Posterior cingulate gyrus (tissue), 11 donors: ENCODE results near the gene EIF4E3.

Experiments used
- DNase-seq, 10 donors: peaks; one replicate each; pipeline versions ENCODE4 v3.0.0 to v3.0.0-alpha.2; 2020 to 2021; ENCODE audit warnings: mixed read lengths in 3 of 10
- intact Hi-C: fragments of 100-400 bp; cut with DNase I; formaldehyde crosslinking; loops from one replicate; pipeline ENCODE4 v1.15.1; 2023

EIF4E3 gene

DNA sequence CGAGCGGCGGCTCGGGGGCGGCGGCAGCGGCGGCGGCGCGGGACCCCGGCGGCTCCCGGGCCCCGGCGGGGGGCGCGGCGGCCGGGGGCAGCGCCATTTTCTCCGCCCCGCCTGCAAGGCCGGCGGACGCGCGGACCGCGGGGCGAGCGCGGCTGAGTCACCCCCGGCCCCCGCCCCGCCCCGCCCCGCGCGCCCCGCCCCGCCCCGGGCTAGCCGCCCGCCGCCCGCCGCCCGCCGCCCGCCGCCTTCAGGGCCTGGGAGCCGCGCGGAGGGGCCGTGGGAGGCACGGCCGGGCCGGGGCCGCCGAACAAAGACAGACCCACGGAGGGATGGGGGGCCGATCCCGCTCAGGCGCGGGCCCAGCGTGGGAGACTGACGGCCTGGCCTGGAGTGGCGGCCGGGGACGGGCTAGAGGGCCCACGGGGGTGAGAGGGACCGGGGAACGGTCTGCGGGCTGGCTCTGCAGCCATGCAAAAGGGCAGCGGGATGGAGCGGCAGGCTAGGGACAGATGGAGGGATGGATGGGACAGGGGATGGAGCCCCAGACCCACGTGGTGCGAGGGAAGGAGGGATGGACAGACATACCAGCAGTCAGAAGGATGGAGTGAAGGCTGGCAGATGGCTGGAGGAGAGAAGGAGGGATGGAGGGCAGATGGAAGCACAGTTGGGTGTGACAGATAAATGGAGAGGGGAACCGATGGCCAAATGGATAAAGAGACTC, at the start of gene EIF4E3:
TSS of gene EIF4E3 (minus strand) at position 132 of the 721 bp plus-strand sequence. CDS start at position 97, 35 bp downstream.
- intact Hi-C loops: loop anchor here (10.0 kb wide), 1 partner anchor 1359 kb away; no protein-coding TSS in a partner anchor
- DNase-seq: peak in 8 of 10 donors; percentile 17 to 89 (median 46)

DNA sequence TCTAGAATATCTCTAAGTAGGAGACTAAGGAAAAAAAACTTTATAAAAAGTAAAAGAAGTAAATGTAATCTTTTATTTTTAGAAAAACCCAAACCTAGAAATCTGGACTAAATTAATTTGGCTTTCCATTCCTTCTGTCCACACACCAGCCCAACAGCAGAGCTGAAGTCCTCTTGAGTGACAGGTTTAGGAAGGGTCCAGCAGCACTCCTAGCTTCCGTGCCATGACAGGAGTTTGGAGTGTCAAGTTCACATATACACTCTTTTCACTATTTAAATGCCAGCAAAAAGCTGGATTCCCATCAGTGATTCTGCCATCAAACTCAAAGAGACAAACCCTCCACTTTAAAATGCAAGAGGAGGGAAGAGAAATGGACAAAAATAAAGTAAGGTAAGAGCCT, 46.7 kb upstream of the EIF4E3 start:
- DNase-seq: no peak
- intact Hi-C loops: no loop called here

DNA sequence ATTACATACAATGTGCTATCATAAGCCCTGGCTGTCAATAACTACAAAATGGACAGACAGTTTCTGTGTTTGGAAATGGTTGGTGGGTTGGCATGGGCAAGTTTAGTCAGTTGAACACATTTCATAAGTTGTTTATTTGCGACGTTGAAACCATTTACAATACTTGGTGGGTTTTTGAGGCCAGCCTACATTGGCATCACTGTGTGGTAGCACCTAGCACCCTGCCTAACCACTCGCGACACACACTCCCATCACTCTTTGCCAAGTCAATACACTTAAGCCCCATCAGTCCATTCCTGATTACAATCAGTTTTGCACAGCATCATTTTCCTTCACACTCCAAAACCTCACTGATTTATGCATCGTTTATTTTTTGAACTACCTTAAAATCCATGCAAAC, 45.9 kb upstream of the EIF4E3 start:
- no peak for DNase-seq
- intact Hi-C loops: no loop called here

DNA sequence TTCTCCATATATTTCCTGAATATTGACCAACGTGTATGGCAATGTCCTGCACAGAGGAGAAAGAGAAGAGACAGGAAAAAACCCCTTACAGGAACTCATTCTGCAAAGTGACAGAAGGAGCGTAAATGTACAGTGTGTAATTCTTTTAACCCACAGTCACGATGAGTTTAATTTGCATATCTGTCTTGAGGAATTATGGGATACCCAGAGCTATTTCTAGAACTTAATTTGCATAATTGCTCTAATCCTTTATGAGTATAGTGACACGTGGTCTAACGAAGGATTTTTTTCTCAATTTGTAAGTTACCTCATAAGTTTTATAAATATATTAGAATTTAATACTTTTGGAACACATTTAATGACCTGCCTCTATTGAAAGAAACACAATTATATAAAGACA, 38.2 kb upstream of the EIF4E3 start:
- intact Hi-C loops: no loop called here
- DNase-seq: no peak

DNA sequence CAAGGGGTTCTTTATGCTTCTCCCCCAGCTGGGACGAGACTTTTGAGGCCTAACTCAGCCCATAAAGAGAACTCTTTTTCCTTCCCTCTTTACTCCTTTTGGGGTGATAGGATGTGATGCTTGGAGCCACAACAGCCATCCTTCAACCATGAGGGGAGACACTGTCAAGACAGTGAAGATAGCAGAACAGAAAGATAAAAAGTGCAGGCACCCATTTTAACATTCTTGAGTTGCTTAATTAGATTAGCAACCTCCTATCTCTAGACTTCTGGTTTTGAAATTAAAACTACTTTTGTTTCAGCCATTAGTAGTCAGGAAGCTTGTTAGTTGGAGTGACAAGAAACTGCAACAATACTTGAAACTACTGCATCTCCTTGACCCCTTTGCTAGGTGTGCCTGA, 34.9 kb upstream of the EIF4E3 start:
- DNase-seq: no peak

DNA sequence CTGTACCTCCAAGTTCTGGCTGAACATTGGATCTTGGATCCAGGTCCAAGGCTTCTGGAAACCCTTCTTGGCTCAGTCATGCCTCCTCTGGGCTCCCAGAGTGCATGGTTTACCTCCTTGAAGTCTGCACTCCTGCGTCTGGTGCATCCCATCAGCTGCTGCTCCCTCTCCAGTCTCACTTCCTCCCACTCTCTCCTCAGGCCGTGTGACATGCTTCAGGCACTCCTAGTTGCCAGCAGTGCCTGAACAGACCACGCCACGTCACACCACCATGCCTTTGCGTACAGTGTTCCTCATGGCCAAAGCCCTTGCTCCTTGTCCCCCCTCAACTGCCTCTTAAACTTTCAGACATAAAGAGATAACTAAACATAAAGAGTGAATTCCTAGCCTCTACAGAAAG, 34.2 kb upstream of the EIF4E3 start:
- intact Hi-C loops: no loop called here
- peak in 1 of 10 donors; percentile 68 for DNase-seq

More for the DNA sequence above, 34.9 kb upstream of the EIF4E3 start:
- intact Hi-C loops: no loop called here

DNA sequence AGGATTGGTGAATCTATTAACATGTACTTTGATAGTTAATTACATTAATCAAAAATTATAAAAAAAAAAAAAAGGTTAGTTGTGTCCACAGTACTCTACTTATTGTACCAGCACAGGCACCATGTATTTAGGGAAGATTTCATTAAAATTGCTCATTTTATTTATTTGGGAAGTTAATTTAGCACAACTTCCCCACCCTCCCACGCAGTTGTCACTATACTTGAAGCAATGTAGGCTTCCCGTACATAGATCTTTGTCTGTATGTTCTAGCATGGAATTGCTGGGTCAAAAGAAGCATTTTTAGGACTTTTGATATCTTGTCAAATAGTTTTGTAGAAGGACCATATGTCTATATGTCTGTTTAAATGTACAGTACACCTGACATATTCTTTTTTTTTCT, 32.9 kb upstream of the EIF4E3 start:
- intact Hi-C loops: no loop called here
- DNase-seq: no peak

DNA sequence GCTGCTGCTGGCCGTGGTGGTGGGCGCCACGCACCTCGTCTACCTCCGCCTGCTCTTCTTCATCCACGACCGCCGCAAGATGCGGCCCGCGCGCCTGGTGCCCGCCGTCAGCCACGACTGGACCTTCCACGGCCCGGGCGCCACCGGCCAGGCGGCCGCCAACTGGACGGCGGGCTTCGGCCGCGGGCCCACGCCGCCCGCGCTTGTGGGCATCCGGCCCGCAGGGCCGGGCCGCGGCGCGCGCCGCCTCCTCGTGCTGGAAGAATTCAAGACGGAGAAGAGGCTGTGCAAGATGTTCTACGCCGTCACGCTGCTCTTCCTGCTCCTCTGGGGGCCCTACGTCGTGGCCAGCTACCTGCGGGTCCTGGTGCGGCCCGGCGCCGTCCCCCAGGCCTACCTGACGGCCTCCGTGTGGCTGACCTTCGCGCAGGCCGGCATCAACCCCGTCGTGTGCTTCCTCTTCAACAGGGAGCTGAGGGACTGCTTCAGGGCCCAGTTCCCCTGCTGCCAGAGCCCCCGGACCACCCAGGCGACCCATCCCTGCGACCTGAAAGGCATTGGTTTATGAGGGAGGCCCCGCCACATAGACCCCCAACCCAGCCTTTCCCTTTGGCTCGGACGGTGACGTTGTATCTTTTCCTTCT, 29.5 kb upstream of the EIF4E3 start:
- peak in 2 of 10 donors; percentile 11 to 63 for DNase-seq
- intact Hi-C loops: no loop called here

DNA sequence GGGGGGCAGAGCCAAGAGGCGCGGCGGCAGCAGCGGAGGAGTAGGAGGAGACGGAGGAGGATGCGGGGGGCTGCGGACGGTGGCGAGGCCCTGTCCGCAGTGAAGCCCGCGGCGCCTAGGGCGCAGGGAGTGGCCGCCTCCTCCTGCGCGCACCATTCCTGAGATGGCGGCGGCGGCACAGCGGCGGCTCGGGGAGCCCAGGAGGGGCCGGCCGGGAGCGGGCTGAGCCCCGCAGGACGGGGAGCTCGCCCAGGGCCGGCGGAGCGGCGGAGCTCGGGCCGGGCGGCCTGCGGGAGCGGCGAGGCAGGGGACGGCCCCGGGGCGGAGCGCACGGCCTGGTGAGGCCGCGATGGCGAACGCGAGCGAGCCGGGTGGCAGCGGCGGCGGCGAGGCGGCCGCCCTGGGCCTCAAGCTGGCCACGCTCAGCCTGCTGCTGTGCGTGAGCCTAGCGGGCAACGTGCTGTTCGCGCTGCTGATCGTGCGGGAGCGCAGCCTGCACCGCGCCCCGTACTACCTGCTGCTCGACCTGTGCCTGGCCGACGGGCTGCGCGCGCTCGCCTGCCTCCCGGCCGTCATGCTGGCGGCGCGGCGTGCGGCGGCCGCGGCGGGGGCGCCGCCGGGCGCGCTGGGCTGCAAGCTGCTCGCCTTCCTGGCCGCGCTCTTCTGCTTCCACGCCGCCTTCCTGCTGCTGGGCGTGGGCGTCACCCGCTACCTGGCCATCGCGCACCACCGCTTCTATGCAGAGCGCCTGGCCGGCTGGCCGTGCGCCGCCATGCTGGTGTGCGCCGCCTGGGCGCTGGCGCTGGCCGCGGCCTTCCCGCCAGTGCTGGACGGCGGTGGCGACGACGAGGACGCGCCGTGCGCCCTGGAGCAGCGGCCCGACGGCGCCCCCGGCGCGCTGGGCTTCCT, 28.8 kb upstream of the EIF4E3 start, which contains the start of gene GPR27:
TSS of gene GPR27 (plus strand) at position 155 of the 909 bp plus-strand sequence. CDS start at position 350, 195 bp downstream.
- intact Hi-C loops: no loop called here
- DNase-seq: peak in 5 of 10 donors; percentile 16 to 83 (median 36)

DNA sequence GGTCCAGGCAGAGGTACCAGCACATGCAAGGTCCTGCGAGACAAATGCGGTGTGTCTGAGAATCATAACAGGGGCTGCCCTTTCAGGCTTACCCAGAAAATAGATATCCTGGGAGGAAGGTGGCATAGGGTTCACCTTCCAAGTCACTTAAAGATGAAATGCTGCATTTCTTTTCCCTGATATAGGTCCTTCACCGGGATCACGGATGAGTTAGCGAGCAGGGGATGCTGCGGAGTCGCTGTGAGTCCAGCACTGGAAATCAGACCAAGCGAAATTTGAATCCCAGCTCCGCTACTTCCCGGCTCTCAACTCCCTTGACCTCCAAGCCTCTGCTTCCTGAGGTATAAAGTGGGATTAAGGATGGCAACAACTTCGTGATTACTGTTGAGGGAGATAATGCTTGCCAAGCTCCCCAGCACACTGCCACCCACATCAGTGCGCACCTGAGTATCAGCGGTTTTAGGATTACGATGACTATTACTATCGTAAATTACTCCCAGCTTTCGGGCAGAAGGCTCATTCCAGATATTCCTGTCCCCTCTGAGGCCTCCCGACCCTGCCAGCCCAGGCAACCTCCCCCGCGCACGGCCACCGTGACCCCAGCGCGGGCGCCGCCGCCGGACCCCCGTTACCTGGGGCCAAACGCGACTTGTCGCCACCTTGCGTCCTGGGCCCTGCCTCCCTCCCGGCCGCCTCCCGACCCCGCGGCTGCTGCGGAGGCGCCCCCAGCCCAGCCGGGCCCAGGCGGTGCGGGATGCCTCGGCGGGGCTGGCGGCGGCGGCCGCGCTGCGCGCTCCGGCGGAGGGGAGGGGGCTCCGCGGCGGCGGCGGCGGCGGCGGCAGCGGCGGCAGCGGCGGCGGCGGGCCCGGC, 27.9 kb upstream of the EIF4E3 start:
- peak in 1 of 10 donors; percentile 75 for DNase-seq
- intact Hi-C loops: no loop called here

DNA sequence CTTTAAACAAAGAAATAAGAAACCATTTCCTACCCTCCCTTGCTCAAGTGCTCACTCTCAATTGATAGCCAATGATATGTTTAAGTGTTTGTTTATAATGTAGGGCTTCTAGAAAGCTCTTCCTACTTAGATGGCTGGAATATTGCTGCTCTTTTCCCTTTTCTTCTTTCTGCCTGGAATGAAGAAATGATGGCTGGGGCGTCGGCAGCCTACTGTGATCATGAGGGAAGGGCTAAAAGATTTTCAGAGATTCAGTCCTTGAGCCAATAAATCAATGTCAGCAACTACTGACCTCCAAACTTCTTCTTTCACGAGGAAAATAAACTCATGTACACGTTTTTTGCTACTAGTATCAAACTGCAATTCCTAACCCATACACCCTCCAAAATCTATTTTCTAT, 26.4 kb upstream of the EIF4E3 start:
- intact Hi-C loops: no loop called here
- DNase-seq: no peak

DNA sequence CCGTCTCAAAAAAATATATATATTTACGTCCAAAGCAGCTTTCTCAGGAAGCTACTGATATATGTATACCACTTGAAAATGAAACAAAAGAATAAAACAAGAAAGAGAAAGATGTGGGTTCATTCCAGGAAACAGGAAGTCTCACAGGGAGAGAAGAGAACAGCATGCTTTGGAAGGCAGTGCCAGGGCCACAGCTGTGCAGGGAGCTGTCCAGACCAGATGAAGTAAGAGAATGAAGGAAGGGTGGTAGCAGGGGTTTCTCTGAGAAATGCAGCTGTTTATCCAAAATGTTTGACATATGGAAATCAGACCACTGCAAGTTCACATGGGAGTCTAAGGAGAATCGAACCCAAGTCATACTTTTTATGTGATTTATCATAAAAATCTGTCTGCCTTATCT, 19.5 kb upstream of the EIF4E3 start:
- no peak for DNase-seq
- intact Hi-C loops: no loop called here

DNA sequence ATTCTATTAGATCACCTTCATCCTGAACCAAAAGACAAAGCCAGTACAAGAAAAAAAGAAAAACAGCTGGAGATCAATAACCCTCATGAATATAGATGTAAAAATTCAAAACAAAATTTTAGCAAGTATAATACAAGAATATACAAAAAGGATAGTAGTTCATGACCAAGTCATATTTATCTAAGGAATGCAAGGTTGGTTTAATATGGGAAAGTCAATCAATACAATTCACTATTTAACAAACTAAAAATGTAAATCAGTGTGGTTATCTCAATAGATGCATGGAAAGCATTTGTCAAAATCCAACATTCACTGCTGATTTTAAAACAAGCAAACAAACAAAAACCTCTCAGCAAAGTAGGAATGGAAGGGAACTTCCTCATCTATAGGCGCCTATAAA, 17.4 kb upstream of the EIF4E3 start:
- intact Hi-C loops: no loop called here
- DNase-seq: no peak

DNA sequence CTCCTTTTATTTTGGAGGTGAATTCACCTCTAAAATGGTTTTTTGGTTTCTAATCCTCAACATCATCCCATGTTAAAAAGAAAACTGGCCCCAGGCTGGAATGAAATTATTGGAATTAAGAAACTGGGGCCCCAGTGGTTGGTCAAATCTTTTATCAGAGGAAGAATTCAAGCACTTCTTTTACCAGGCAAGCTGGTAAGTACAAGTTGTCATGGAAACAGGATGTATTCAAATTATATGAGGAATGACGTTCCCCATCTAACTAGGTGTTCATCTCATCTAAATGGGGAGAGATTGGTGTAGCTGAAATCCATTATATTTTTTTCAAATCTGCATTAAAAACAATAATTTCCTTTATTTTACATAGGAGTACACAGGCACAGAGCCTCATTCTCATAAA, 9.7 kb upstream of the EIF4E3 start:
- DNase-seq: no peak
- intact Hi-C loops: no loop called here

DNA sequence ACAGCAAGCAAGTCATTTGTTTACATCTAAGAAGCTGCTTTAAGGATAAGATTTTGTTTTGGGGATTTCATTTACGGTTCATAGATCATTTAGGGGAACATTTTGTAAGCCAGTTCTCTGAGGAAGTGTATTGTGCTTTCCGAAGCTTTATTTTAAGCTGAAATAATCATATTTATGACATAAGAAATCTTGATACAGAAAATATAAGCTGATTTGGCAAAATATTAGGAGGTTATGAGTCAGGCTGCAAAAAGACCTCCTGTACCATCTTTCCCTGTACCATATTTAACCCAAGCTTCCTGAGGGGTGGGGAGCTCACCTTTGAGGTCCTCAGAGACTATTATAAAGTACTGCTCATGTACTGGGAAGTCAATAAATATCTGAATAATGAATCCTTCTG, 8.1 kb upstream of the EIF4E3 start:
- intact Hi-C loops: no loop called here
- no peak for DNase-seq

DNA sequence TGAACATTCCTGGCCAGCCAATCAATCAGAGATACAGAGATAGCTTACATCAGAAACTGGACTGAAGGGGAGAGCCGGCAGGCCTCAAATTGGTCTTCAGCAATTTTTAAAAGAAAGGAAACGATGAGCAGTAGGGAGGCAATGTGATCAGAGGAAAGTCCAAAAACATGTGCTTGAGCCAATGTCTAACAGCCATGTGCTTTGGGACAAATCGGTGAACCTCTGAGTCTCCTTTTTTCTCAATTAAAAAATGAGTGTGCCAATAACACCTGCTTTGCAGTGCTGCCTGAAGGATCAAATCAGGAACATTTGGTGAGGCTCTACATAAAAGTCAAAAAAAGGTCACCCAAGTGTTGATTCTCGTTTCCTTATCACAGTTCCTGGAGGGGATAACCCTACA, 7.4 kb upstream of the EIF4E3 start:
- no peak for DNase-seq

DNA sequence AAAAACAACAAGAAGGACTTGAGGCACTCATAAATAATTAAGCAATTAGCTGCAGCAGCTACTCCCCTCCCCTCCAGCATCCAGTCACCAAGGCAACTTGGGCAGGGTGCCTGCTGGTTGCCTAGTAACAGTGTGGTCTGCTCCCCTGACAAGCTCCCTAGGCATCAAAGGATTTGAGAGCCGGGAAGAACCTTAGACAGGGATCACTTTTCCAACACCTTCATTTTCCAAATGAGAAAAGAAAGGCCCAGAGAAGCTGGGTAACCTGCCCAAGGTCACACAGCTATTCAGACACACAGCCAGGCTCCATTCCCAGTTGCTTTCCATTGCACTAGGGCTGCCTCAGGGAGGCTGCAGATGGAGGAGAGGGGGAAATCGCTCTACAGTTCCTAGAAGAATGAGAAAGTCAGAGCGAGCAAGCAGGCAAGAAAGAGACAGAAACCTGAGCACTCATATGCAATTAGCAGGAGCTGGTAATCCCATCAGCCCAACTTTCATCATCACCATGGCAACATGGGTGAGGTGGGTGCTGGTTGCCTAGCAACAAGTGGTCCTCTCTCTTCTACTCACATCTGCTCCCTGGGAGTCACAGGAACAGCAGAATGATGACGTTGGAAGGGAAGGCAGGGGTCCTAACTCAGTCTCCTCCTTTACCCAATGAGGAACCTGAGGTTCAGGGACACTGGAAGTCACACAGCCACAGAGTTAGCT, 3.6 kb upstream of the EIF4E3 start:
- DNase-seq: peak in 9 of 10 donors; percentile 28 to 94 (median 62)
- intact Hi-C loops: loop anchor here (10.0 kb wide), 1 partner anchor 1356 kb away; no protein-coding TSS in a partner anchor

More for the DNA sequence above, 7.4 kb upstream of the EIF4E3 start:
- intact Hi-C loops: no loop called here

DNA sequence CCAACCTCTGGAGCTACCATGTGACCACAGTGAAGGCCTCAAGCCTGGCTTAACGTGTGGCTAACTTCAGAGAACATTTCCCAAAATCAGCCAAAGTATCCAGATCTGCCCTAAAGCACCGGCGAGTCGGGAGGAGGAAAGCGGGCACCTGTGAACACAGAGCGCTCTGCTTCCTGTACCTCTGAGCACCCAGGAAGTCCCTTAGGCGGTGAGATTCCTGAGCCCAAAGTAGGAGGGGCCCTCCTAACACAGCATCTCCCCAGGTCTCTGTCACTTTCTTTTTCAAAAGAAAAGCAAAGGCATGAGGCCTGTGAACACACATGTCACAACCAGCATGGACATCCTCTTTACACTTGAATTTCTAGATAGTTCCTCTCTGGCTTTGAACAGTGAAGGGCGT, 944 bp upstream of the EIF4E3 start:
- DNase-seq: no peak
- intact Hi-C loops: loop anchor here (10.0 kb wide), 1 partner anchor 1359 kb away; no protein-coding TSS in a partner anchor
